Measurements from ENCODE around the gene KSR1. TPM values are rescaled to one million over a fixed set of nuclear protein-coding genes. Genes with fewer than 3 reads are reported as not detected.

The KSR1 gene
- total RNA-seq, 2 donors from 2014 or later: 13.9 to 16.5 TPM

- Histone ChIP-seq H3K4me1 (peaks cover 5% of the 10 kb centered on the region), H3K27ac (no peak overlapping the region), H3K27me3 (no peaks in the 10 kb centered on the region), H3K36me3 (no peaks in the 10 kb centered on the region), H3K9me3 (no peaks in the 10 kb centered on the region), H3K4me3 (no peak overlapping the region), H3K9ac (ENCODE audit: low read depth in 2 of 2, low read length in 2 of 2) (no peak overlapping the region)
- DNase-seq: no peak
- TF ChIP-seq, protein P1, sequence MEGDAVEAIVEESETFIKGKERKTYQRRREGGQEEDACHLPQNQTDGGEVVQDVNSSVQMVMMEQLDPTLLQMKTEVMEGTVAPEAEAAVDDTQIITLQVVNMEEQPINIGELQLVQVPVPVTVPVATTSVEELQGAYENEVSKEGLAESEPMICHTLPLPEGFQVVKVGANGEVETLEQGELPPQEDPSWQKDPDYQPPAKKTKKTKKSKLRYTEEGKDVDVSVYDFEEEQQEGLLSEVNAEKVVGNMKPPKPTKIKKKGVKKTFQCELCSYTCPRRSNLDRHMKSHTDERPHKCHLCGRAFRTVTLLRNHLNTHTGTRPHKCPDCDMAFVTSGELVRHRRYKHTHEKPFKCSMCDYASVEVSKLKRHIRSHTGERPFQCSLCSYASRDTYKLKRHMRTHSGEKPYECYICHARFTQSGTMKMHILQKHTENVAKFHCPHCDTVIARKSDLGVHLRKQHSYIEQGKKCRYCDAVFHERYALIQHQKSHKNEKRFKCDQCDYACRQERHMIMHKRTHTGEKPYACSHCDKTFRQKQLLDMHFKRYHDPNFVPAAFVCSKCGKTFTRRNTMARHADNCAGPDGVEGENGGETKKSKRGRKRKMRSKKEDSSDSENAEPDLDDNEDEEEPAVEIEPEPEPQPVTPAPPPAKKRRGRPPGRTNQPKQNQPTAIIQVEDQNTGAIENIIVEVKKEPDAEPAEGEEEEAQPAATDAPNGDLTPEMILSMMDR (IDR thresholded peaks at IDR 0.05): no peak
- intact Hi-C loops (cut with DNase I): no loop called here
Measured at GRCh38 chr17:27548369-27548768, 92.1 kb downstream of the KSR1 start.

- TF ChIP-seq, protein P1 (IDR thresholded peaks at IDR 0.05): no peak
- Histone ChIP-seq H3K4me1 (peaks cover 5% of the 10 kb centered on the region), H3K27ac (no peak overlapping the region), H3K27me3 (no peaks in the 10 kb centered on the region), H3K36me3 (no peaks in the 10 kb centered on the region), H3K9ac (ENCODE audit: low read depth in 2 of 2, low read length in 2 of 2) (no peak overlapping the region), H3K9me3 (no peaks in the 10 kb centered on the region), H3K4me3 (no peak overlapping the region)
- no peak for DNase-seq
- intact Hi-C loops (cut with DNase I): no loop called here
Measured at GRCh38 chr17:27549251-27549893, 93.1 kb downstream of the KSR1 start.

- Histone ChIP-seq H3K27me3 (no peaks in the 10 kb centered on the region), H3K36me3 (no peaks in the 10 kb centered on the region), H3K4me3 (no peak overlapping the region), H3K27ac (no peak overlapping the region), H3K9me3 (no peaks in the 10 kb centered on the region), H3K4me1 (peaks cover 5% of the 10 kb centered on the region), H3K9ac (ENCODE audit: low read depth in 2 of 2, low read length in 2 of 2) (no peak overlapping the region)
- TF ChIP-seq, protein P1 (IDR thresholded peaks at IDR 0.05): no peak
- intact Hi-C loops (cut with DNase I): no loop called here
- no peak for DNase-seq
Measured at GRCh38 chr17:27550291-27550930, 94.2 kb downstream of the KSR1 start.

GRCh38 chr17:27550974-27551505, 94.8 kb downstream of the KSR1 start:
- no peaks in the 10 kb centered on the region for H3K9me3 ChIP-seq
- H3K4me3 ChIP-seq: no peak overlapping the region
- H3K9ac ChIP-seq (ENCODE audit: low read depth in 2 of 2, low read length in 2 of 2): no peak overlapping the region
- TF ChIP-seq, protein P1 (IDR thresholded peaks at IDR 0.05): no peak
- no peaks in the 10 kb centered on the region for H3K27me3 ChIP-seq
- intact Hi-C loops (cut with DNase I): no loop called here
- H3K27ac ChIP-seq: peak overlapping the region; percentile 65
- no peaks in the 10 kb centered on the region for H3K36me3 ChIP-seq
- peaks cover 5% of the 10 kb centered on the region for H3K4me1 ChIP-seq
- DNase-seq: no peak

DNA sequence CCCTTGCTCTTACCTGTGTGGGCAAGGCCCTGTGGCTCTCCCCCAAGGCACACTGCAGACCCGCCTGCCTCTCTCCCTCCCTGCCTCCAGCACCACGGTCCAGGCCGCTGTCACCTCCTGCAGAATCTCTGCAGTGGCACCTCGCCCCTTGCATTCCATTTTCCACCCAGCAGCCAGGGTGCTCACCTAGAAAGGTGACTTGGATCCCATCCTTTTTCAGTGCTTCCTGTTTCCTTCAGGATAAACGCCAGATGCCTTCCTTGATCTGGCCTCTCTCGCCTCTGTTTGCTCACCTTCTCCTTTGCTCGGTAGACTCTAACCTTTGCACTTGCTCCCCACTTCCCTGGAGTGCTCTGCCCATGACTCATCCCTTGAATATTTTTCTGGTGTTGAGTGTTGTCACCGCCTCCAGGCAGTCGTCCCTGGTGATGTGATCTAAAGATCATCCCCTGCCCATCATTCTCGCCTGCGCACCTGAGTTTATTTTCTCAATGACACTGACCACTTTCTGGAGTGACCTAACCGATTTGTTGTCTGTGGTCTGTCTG, 95.5 kb downstream of the KSR1 start:
- H3K27me3 ChIP-seq: no peaks in the 10 kb centered on the region
- H3K4me3 ChIP-seq: no peak overlapping the region
- peaks cover 5% of the 10 kb centered on the region for H3K4me1 ChIP-seq
- H3K36me3 ChIP-seq: no peaks in the 10 kb centered on the region
- TF ChIP-seq, protein P1 (IDR thresholded peaks at IDR 0.05): no peak
- peak; percentile 75 for DNase-seq
- H3K27ac ChIP-seq: peak overlapping the region; percentile 65
- H3K9me3 ChIP-seq: no peaks in the 10 kb centered on the region
- intact Hi-C loops (cut with DNase I): no loop called here
- no peak overlapping the region for H3K9ac ChIP-seq (ENCODE audit: low read depth in 2 of 2, low read length in 2 of 2)
